Measurements from ENCODE around the gene CLIP1.
"Not testable (repeated sequence)": the region's sequence is repeated elsewhere in the genome, so short reads cannot be mapped to it uniquely, and the experiment has no call there.

CLIP1 gene

GRCh38 chr12:122421187-122421820 lies 1.2 kb downstream of the CLIP1 start:
- no peaks in the 10 kb centered on the region for H3K27me3 ChIP-seq (replicated peaks; ENCODE audit: control insufficient read depth, insufficient read depth, low read length)
- no peak for DNase-seq (ENCODE audit: extremely low read depth, insufficient read length)
- TF ChIP-seq CTCF (IDR thresholded peaks at IDR 0.05; ENCODE audit: insufficient read depth, low read length, poor library complexity, severe bottlenecking): no peak
- H3K4me3 ChIP-seq (replicated peaks; ENCODE audit: low read depth, low read length): peak overlapping the region; percentile 87
- H3K36me3 ChIP-seq (ENCODE audit: control insufficient read depth, insufficient read depth, low read length): no peaks in the 10 kb centered on the region

- H3K27me3 ChIP-seq (replicated peaks; ENCODE audit: control insufficient read depth, insufficient read depth, low read length): no peaks in the 10 kb centered on the region
- no peak for TF ChIP-seq CTCF (IDR thresholded peaks at IDR 0.05; ENCODE audit: insufficient read depth, low read length, poor library complexity, severe bottlenecking)
- no peak for DNase-seq (ENCODE audit: extremely low read depth, insufficient read length)
- H3K4me3 ChIP-seq (replicated peaks; ENCODE audit: low read depth, low read length): peak overlapping the region; percentile 87
- H3K36me3 ChIP-seq (ENCODE audit: control insufficient read depth, insufficient read depth, low read length): no peaks in the 10 kb centered on the region
These were observed 1.9 kb downstream of the CLIP1 start for GRCh38 chr12:122420471-122421162.

GRCh38 chr12:122419094-122419493 lies 3.4 kb downstream of the CLIP1 start:
- not testable (repeated sequence) for DNase-seq (ENCODE audit: extremely low read depth, insufficient read length); H3K36me3 ChIP-seq (ENCODE audit: control insufficient read depth, insufficient read depth, low read length); H3K4me3 ChIP-seq (replicated peaks; ENCODE audit: low read depth, low read length); H3K27me3 ChIP-seq (replicated peaks; ENCODE audit: control insufficient read depth, insufficient read depth, low read length)

GRCh38 chr12:122415665-122416064 lies 6.8 kb downstream of the CLIP1 start:
- not testable (repeated sequence) for H3K4me3 ChIP-seq (replicated peaks; ENCODE audit: low read depth, low read length); H3K27me3 ChIP-seq (replicated peaks; ENCODE audit: control insufficient read depth, insufficient read depth, low read length); H3K36me3 ChIP-seq (ENCODE audit: control insufficient read depth, insufficient read depth, low read length); DNase-seq (ENCODE audit: extremely low read depth, insufficient read length)

GRCh38 chr12:122413516-122414404 lies 8.7 kb downstream of the CLIP1 start:
- no peak for TF ChIP-seq CTCF (IDR thresholded peaks at IDR 0.05; ENCODE audit: insufficient read depth, low read length, poor library complexity, severe bottlenecking)
- no peak for DNase-seq (ENCODE audit: extremely low read depth, insufficient read length)
- no peaks in the 10 kb centered on the region for H3K36me3 ChIP-seq (ENCODE audit: control insufficient read depth, insufficient read depth, low read length)
- H3K27me3 ChIP-seq (replicated peaks; ENCODE audit: control insufficient read depth, insufficient read depth, low read length): no peaks in the 10 kb centered on the region
- peak overlapping the region; percentile 24; the same call in 1 of the 2 replicates for H3K4me3 ChIP-seq (replicated peaks; ENCODE audit: low read depth, low read length)

GRCh38 chr12:122412851-122413433 lies 9.5 kb downstream of the CLIP1 start:
- no peaks in the 10 kb centered on the region for H3K27me3 ChIP-seq (replicated peaks; ENCODE audit: control insufficient read depth, insufficient read depth, low read length)
- TF ChIP-seq CTCF (IDR thresholded peaks at IDR 0.05; ENCODE audit: insufficient read depth, low read length, poor library complexity, severe bottlenecking): no peak
- no peak for DNase-seq (ENCODE audit: extremely low read depth, insufficient read length)
- peak overlapping the region; percentile 24; the same call in 1 of the 2 replicates for H3K4me3 ChIP-seq (replicated peaks; ENCODE audit: low read depth, low read length)
- H3K36me3 ChIP-seq (ENCODE audit: control insufficient read depth, insufficient read depth, low read length): no peaks in the 10 kb centered on the region

Measured in GM06990 (cell line).